SK-N-SH treated with all-trans-retinoic acid at 6 μM for 48 hours (cell line): ENCODE results near the gene OXSR1.

Experiments
- ATAC-seq: fragments of 200-7000 bp; cut with Tn5 transposase; 3 replicates; pipeline ENCODE4 v1.9.1; 2020; ENCODE audit warnings: mild to moderate bottlenecking, moderate library complexity
- BACH2 ChIP-seq: fragments of 250-450 bp; sonication (Bioruptor Pico); IDR thresholded peaks from 2 replicates; pipeline ENCODE4 v1.9.0; 2021; ENCODE audit warnings: mild to moderate bottlenecking, borderline replicate concordance
- CSDC2 ChIP-seq: fragments of 250-450 bp; sonication (Bioruptor Pico); IDR thresholded peaks from 2 replicates; pipeline ENCODE4 v1.5.0; 2020; ENCODE audit warnings: mild to moderate bottlenecking, moderate library complexity
- ISL1 ChIP-seq: fragments of 250-450 bp; sonication (Bioruptor Pico); IDR thresholded peaks from 2 replicates; pipeline ENCODE4 v2.1.2; 2022; ENCODE audit warnings: mild to moderate bottlenecking, moderate library complexity
- OSR1 ChIP-seq: fragments of 250-450 bp; sonication (Bioruptor Pico); IDR thresholded peaks from 2 replicates; pipeline ENCODE4 v1.8.0; 2022; ENCODE audit warnings: moderate library complexity, mild to moderate bottlenecking, inconsistent platforms
- PPARA ChIP-seq: fragments of 250-450 bp; sonication (Bioruptor Pico); IDR thresholded peaks from 2 replicates; pipeline ENCODE4 v1.5.0; 2020; ENCODE audit warnings: mild to moderate bottlenecking, borderline replicate concordance
- SNAI2 ChIP-seq: fragments of 250-450 bp; sonication (Bioruptor Pico); IDR thresholded peaks from 2 replicates; pipeline ENCODE4 v1.5.0; 2020; ENCODE audit warnings: mild to moderate bottlenecking, moderate library complexity
- TOX ChIP-seq: fragments of 250-450 bp; sonication (Bioruptor Pico); IDR thresholded peaks from 2 replicates; pipeline ENCODE4 v1.8.0; 2021; ENCODE audit warnings: mild to moderate bottlenecking, moderate library complexity, borderline replicate concordance
- ZC3H10 ChIP-seq: fragments of 250-450 bp; sonication (Bioruptor Pico); IDR thresholded peaks from 2 replicates; pipeline ENCODE4 v1.5.1; 2021; ENCODE audit warnings: mild to moderate bottlenecking, moderate library complexity
- ZFP3 ChIP-seq: fragments of 250-450 bp; sonication (Bioruptor Pico); IDR thresholded peaks from 2 replicates; pipeline ENCODE4 v1.5.0; 2020; ENCODE audit warnings: mild to moderate bottlenecking, moderate library complexity
- ZFP30 ChIP-seq: fragments of 450-650 bp; formaldehyde crosslinking; IDR thresholded peaks from 2 replicates; pipeline ENCODE4 v1.5.0; 2022; ENCODE audit warnings: mild to moderate bottlenecking, moderate library complexity
- ZNF565 ChIP-seq: fragments of 450-650 bp; formaldehyde crosslinking; conservative IDR thresholded peaks from 2 replicates; pipeline ENCODE4 v1.5.0; 2020; ENCODE audit warnings: low read depth, mild to moderate bottlenecking, moderate library complexity
- ZNF70 ChIP-seq: fragments of 450-650 bp; formaldehyde crosslinking; IDR thresholded peaks from 2 replicates; pipeline ENCODE4 v1.5.0; 2020; ENCODE audit warnings: mild to moderate bottlenecking, moderate library complexity
- ZNF8 ChIP-seq: fragments of 450-650 bp; formaldehyde crosslinking; IDR thresholded peaks from 2 replicates; pipeline ENCODE4 v1.5.0; 2020; ENCODE audit warnings: mild to moderate bottlenecking, moderate library complexity
- TF ChIP-seq, protein P1 (sequence below): fragments of 250-450 bp; sonication (Bioruptor Pico); IDR thresholded peaks from 2 replicates; pipeline ENCODE4 v1.5.1; 2021; ENCODE audit warnings: mild to moderate bottlenecking, moderate library complexity
- TF ChIP-seq, protein P2 (sequence below): fragments of 250-450 bp; sonication (Bioruptor Pico); IDR thresholded peaks from 2 replicates; pipeline ENCODE4 v1.5.1; 2020; ENCODE audit warnings: low read depth, mild to moderate bottlenecking, moderate library complexity
- TF ChIP-seq, protein P3 (sequence below): fragments of 250-450 bp; sonication (Bioruptor Pico); IDR thresholded peaks from 2 replicates; pipeline ENCODE4 v1.5.0; 2020; ENCODE audit warnings: mild to moderate bottlenecking, moderate library complexity
- TF ChIP-seq, protein P4 (sequence below): fragments of 250-450 bp; sonication (Bioruptor Pico); IDR thresholded peaks from 2 replicates; pipeline ENCODE4 v1.8.0; 2020; ENCODE audit warnings: mild to moderate bottlenecking, moderate library complexity, borderline replicate concordance

OXSR1 gene

DNA sequence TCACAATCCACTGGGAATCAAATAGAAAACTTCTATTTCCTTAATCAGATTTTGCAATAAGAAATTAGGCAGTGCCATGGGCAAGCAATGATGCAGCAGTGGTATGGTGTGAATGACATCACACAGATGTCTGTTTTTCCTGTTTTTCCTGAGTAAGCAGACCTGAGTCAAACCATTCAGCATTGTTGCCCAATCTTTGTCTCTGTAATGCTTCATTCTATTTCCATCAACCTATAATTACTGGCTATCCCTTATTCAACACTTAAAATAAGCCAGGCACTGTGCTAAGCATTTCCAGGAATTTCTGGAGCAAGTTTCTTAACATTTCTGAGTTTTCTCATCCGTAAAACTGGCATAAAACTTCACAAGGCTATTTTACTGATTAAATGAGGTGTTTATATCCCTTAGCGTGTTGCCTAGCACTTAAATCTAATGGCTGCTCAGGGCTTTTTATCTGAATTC, 11.3 kb upstream of the OXSR1 start:
- TF ChIP-seq ZNF70 (CRISPR knock-in tag) (no peak), ISL1 (peak; percentile 36; the same call in 1 of the 2 replicates), CSDC2 (no peak), ZFP3 (CRISPR knock-in tag) (no peak)
- no peak for ATAC-seq

DNA sequence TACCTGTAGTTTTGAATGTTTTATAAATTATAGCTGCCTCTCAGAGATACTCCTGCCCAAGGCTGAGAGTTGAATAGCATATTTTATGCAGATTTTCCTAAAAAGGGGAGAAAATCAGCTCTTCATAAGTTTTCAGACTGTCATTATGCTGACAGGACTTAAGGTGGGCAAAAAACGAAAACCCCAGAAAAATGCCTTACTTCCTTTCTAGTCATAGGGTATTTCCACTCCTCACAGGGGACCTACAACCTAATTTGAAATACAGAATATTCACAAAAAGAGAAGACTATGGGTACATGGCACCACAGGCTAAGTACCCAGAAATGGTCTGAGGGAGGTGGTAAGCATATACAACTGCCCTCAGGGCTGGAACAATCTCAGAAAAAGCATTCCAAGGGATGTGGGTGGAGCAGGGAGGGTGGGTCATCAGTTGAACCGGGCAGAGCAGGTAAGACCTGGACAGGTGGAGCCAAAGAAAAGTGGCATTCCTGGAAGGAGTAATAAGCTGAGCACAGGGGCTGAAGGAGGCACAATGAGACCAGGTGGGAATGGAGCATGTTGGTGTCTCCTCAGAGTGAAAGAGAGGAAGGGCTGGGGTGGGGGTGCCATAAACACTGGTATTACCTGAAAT, 10.6 kb upstream of the OXSR1 start:
- TF ChIP-seq ZNF565 (CRISPR knock-in tag) (no peak), ZFP30 (no peak), TOX (no peak), ZNF8 (CRISPR knock-in tag) (no peak), CSDC2 (no peak)
- TF ChIP-seq, protein P1, sequence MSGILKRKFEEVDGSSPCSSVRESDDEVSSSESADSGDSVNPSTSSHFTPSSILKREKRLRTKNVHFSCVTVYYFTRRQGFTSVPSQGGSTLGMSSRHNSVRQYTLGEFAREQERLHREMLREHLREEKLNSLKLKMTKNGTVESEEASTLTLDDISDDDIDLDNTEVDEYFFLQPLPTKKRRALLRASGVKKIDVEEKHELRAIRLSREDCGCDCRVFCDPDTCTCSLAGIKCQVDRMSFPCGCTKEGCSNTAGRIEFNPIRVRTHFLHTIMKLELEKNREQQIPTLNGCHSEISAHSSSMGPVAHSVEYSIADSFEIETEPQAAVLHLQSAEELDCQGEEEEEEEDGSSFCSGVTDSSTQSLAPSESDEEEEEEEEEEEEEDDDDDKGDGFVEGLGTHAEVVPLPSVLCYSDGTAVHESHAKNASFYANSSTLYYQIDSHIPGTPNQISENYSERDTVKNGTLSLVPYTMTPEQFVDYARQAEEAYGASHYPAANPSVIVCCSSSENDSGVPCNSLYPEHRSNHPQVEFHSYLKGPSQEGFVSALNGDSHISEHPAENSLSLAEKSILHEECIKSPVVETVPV (CRISPR knock-in tag), result no peak
- TF ChIP-seq, protein P2, sequence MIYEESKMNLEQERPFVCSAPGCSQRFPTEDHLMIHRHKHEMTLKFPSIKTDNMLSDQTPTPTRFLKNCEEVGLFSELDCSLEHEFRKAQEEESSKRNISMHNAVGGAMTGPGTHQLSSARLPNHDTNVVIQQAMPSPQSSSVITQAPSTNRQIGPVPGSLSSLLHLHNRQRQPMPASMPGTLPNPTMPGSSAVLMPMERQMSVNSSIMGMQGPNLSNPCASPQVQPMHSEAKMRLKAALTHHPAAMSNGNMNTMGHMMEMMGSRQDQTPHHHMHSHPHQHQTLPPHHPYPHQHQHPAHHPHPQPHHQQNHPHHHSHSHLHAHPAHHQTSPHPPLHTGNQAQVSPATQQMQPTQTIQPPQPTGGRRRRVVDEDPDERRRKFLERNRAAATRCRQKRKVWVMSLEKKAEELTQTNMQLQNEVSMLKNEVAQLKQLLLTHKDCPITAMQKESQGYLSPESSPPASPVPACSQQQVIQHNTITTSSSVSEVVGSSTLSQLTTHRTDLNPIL (CRISPR knock-in tag), result no peak
- no peak for ATAC-seq

DNA sequence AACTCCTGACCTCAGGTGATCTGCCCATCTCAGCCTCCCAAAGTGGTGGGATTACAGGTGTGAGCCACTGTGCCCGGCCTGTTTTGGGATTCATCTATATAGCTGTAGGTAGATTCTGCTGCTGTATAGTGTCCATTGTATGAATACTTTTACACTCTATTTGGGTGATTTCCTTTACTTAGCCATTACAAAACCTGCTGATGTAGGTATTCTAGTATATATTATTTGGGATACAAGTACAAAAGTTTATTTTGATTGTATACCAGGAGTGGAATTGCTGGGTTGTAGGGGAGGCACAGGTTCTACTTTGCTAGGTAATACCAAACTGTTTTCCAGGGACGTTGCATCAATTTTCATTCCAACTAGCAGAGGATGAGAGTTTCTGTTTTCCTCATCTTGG, 9.5 kb upstream of the OXSR1 start:
- no peak for ATAC-seq
- no peak for TF ChIP-seq ZC3H10 (CRISPR knock-in tag)
- TF ChIP-seq ZFP3 (CRISPR knock-in tag), result no peak
- TF ChIP-seq, protein P1 (CRISPR knock-in tag), result no peak
- TF ChIP-seq SNAI2, result no peak
- no peak for TF ChIP-seq CSDC2
- TF ChIP-seq PPARA (CRISPR knock-in tag), result no peak
- TF ChIP-seq, protein P2 (CRISPR knock-in tag), result no peak
- TF ChIP-seq, all 23 proteins: peak for 0

DNA sequence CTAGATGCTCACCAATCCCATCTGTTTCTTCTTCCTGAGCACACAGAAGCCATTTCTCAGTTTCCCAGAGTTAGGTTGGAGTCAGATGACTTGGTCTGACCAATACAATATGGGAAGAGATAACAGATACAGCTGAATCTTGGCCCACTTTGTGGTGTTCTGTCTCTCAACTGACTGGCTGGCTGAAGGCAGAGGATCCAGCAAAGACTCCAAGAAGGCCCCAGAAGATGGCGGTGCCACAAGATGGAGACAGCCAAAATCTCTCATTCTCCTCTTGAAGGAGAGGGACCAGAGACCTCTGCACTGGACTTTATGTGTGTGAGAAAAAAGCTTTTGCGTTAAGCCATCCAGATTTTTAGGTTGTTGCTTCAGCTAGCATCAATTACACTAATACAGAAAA, 8.2 kb upstream of the OXSR1 start:
- TF ChIP-seq BACH2 (CRISPR knock-in tag) (no peak), SNAI2 (no peak), ZC3H10 (CRISPR knock-in tag) (no peak)
- TF ChIP-seq, protein P3, sequence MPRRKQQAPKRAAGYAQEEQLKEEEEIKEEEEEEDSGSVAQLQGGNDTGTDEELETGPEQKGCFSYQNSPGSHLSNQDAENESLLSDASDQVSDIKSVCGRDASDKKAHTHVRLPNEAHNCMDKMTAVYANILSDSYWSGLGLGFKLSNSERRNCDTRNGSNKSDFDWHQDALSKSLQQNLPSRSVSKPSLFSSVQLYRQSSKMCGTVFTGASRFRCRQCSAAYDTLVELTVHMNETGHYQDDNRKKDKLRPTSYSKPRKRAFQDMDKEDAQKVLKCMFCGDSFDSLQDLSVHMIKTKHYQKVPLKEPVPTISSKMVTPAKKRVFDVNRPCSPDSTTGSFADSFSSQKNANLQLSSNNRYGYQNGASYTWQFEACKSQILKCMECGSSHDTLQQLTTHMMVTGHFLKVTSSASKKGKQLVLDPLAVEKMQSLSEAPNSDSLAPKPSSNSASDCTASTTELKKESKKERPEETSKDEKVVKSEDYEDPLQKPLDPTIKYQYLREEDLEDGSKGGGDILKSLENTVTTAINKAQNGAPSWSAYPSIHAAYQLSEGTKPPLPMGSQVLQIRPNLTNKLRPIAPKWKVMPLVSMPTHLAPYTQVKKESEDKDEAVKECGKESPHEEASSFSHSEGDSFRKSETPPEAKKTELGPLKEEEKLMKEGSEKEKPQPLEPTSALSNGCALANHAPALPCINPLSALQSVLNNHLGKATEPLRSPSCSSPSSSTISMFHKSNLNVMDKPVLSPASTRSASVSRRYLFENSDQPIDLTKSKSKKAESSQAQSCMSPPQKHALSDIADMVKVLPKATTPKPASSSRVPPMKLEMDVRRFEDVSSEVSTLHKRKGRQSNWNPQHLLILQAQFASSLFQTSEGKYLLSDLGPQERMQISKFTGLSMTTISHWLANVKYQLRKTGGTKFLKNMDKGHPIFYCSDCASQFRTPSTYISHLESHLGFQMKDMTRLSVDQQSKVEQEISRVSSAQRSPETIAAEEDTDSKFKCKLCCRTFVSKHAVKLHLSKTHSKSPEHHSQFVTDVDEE, result no peak
- ATAC-seq, result no peak

DNA sequence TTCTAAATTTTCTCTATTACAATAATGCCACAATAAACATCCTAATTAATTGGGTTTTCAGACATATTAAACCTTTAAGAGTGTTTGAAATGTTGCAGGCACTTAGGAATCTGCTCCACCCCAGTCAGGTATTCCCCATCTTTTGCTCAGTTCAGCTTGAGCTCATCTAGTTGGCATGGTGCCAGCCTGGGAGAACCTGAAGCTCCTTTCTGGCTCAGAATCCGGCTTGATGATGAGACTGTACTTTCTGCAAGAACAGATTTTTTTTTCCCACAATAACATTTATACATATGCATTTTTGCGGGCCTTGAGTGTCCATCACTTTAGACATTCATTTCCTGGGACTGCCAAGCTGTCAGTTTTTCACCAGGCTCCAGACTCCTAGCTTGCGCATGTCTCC, 7.7 kb upstream of the OXSR1 start:
- TF ChIP-seq, protein P3, result no peak
- no peak for TF ChIP-seq OSR1 (CRISPR knock-in tag)
- TF ChIP-seq, protein P4, sequence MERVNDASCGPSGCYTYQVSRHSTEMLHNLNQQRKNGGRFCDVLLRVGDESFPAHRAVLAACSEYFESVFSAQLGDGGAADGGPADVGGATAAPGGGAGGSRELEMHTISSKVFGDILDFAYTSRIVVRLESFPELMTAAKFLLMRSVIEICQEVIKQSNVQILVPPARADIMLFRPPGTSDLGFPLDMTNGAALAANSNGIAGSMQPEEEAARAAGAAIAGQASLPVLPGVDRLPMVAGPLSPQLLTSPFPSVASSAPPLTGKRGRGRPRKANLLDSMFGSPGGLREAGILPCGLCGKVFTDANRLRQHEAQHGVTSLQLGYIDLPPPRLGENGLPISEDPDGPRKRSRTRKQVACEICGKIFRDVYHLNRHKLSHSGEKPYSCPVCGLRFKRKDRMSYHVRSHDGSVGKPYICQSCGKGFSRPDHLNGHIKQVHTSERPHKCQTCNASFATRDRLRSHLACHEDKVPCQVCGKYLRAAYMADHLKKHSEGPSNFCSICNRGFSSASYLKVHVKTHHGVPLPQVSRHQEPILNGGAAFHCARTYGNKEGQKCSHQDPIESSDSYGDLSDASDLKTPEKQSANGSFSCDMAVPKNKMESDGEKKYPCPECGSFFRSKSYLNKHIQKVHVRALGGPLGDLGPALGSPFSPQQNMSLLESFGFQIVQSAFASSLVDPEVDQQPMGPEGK (CRISPR knock-in tag), result no peak
- TF ChIP-seq ISL1, result peak; percentile 17; the same call in 1 of the 2 replicates

More for the DNA sequence above, 7.7 kb upstream of the OXSR1 start:
- ATAC-seq, result no peak
